GM12801 (cell line): ENCODE measurements around the gene OPALIN.

Experiments
- TF ChIP-seq, protein P1 (sequence below): IDR thresholded peaks from one replicate; pipeline ENCODE4 v1.5.1; 2011; ENCODE audit warnings: control low read depth; ENCODE audit not compliant: insufficient read length; ENCODE audit errors: extremely low read depth

Gene OPALIN

DNA sequence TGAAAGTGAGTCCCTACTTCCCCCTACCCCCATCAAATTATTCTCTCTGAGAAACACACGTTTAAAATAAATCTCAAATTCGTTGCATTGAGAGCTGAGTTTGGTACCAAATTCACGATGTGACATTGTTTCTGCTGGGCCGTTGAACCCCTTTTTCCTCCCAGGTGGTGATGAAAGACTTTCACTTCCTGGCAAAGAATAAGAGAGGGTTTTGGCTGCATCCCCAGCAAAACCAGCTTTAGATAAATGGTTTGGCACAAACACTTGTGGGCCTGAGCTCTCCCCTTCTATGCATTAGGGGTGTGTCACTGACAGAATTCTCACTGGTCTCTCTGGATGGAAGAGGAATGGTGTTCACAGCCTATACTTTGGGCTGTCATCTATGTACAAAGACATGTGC is 63.3 kb downstream of the OPALIN start:
- TF ChIP-seq, protein P1, sequence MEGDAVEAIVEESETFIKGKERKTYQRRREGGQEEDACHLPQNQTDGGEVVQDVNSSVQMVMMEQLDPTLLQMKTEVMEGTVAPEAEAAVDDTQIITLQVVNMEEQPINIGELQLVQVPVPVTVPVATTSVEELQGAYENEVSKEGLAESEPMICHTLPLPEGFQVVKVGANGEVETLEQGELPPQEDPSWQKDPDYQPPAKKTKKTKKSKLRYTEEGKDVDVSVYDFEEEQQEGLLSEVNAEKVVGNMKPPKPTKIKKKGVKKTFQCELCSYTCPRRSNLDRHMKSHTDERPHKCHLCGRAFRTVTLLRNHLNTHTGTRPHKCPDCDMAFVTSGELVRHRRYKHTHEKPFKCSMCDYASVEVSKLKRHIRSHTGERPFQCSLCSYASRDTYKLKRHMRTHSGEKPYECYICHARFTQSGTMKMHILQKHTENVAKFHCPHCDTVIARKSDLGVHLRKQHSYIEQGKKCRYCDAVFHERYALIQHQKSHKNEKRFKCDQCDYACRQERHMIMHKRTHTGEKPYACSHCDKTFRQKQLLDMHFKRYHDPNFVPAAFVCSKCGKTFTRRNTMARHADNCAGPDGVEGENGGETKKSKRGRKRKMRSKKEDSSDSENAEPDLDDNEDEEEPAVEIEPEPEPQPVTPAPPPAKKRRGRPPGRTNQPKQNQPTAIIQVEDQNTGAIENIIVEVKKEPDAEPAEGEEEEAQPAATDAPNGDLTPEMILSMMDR, result no peak
